K562 (cell line): ENCODE data around the gene ZNF487. TPM values are rescaled to one million over a fixed set of nuclear protein-coding genes. Genes with fewer than 3 reads are reported as not detected.

Experiments
- CBX8 ChIP-seq: fragments of 200-600 bp; sonication (generic); IDR thresholded peaks from 2 replicates; pipeline ENCODE4 v1.6.1; 2012; ENCODE audit warnings: borderline replicate concordance, mixed run types, low read depth, mild to moderate bottlenecking, moderate library complexity, mixed read lengths, low read length, control low read depth, inconsistent platforms; ENCODE audit not compliant: poor library complexity, severe bottlenecking; ENCODE audit errors: extremely low read depth
- CHAMP1 ChIP-seq: fragments of 450-650 bp; IDR thresholded peaks from 2 replicates; pipeline ENCODE4 v1.6.1; 2016; ENCODE audit warnings: mild to moderate bottlenecking
- COPS2 ChIP-seq: fragments of 450-650 bp; conservative IDR thresholded peaks from 2 replicates; pipeline ENCODE4 v1.6.1; 2016; ENCODE audit warnings: mild to moderate bottlenecking, moderate library complexity
- E4F1 ChIP-seq: fragments of 250-450 bp; sonication (Bioruptor Pico); IDR thresholded peaks from 2 replicates; pipeline ENCODE4 v1.5.0; 2021; ENCODE audit warnings: mild to moderate bottlenecking, borderline replicate concordance
- HBP1 ChIP-seq: fragments of 450-650 bp; formaldehyde crosslinking; IDR thresholded peaks from 2 replicates; pipeline ENCODE4 v1.4.0; 2022; ENCODE audit warnings: missing genetic modification characterization
- IFI16 ChIP-seq: fragments of 250-450 bp; sonication (Bioruptor Pico); IDR thresholded peaks from 2 replicates; pipeline ENCODE4 v2.1.2; 2022; ENCODE audit warnings: mild to moderate bottlenecking, inconsistent platforms
- KHSRP ChIP-seq: fragments of 450-650 bp; IDR thresholded peaks from 2 replicates; pipeline ENCODE4 v1.6.1; 2017
- MCM7 ChIP-seq, 2 experiments: fragments of 450-650 bp; IDR thresholded peaks; 2 replicates each; pipeline ENCODE4 v1.6.1; 2016 to 2018
- MXI1 ChIP-seq: IDR thresholded peaks from 2 replicates; pipeline ENCODE4 v1.6.1; 2011; ENCODE audit warnings: low read depth, mild to moderate bottlenecking, improper control_type of control experiment, low read length
- OTX1 ChIP-seq: fragments of 450-650 bp; formaldehyde crosslinking; IDR thresholded peaks from 2 replicates; pipeline ENCODE4 v1.4.0; 2022; ENCODE audit warnings: mild to moderate bottlenecking
- POLR2A ChIP-seq: fragments of 450-650 bp; conservative IDR thresholded peaks from 2 replicates; pipeline ENCODE4 v1.6.1; 2016
- POLR2AphosphoS5 ChIP-seq: IDR thresholded peaks from 2 replicates; pipeline ENCODE4 v1.6.1; 2011; ENCODE audit warnings: mild to moderate bottlenecking, low read depth, low read length, moderate library complexity; ENCODE audit not compliant: control insufficient read depth, insufficient read depth
- PRMT5 ChIP-seq: sonication (generic); formaldehyde crosslinking; IDR thresholded peaks from 2 replicates; pipeline ENCODE4 v1.5.0; 2020; ENCODE audit warnings: missing genetic modification reagents
- SIX5 ChIP-seq, 2 experiments: IDR thresholded peaks; 2 replicates each; pipeline ENCODE4 v1.6.1; 2011; ENCODE audit warnings: low read length in 2 of 2, borderline replicate concordance in 1 of 2, low read depth in 1 of 2, mild to moderate bottlenecking in 1 of 2, moderate library complexity in 1 of 2; ENCODE audit not compliant: insufficient read depth in 1 of 2
- SPI1 ChIP-seq: IDR thresholded peaks from 2 replicates; pipeline ENCODE4 v1.6.1; 2011; ENCODE audit warnings: low read depth, low read length, control low read depth, borderline replicate concordance
- SUPT5H ChIP-seq: fragments of 450-650 bp; IDR thresholded peaks from 2 replicates; pipeline ENCODE4 v1.6.1; 2016
- UBTF ChIP-seq, 2 experiments: IDR thresholded peaks; 2 replicates each; pipeline ENCODE4 v1.6.1; 2012; ENCODE audit warnings: improper control_type of control experiment in 2 of 2, low read depth in 2 of 2, low read length in 2 of 2, borderline replicate concordance in 1 of 2
- ZNF133 ChIP-seq: fragments of 250-450 bp; sonication (Bioruptor Pico); IDR thresholded peaks from 2 replicates; pipeline ENCODE4 v1.4.0; 2020; ENCODE audit warnings: mild to moderate bottlenecking
- ZNF274 ChIP-seq: IDR thresholded peaks from 2 replicates; pipeline ENCODE4 v1.6.1; 2011; ENCODE audit warnings: low read depth, mild to moderate bottlenecking, low read length, moderate library complexity, borderline replicate concordance
- ZNF766 ChIP-seq: fragments of 200-800 bp; sonication (Bioruptor generic); conservative IDR thresholded peaks from 2 replicates; pipeline ENCODE4 v1.6.1; 2016; ENCODE audit warnings: missing genetic modification characterization, missing compliant biosample characterization
- polyA plus RNA-seq, 8 experiments: library from polyadenylated mRNA; depleted of rRNA in 4 of 8; stranded (reverse) in 5 of 8; unstranded in 3 of 8; fragments of >200 nt; fragmentation: Nextera tagmentation in 2 of 8; fragmentation: Illumina TruSeq in 1 of 8; extraction: Ambion mirVana in 2 of 8; extraction: Trizol in 1 of 8; gene quantifications; 2 replicates each; pipeline versions ENCODE4 v1.2.1 to v1.2.3, GENCODE V29; 2011 to 2014; ENCODE audit warnings: inconsistent platforms in 1 of 8, missing spikeins in 1 of 8
- total RNA-seq, 7 experiments: library from RNA; depleted of rRNA in 6 of 7; stranded (reverse); fragments of >200 nt in 6 of 7; fragmentation: Illumina TruSeq in 2 of 7; extraction: Trizol in 2 of 7; gene quantifications; 2 replicates each; pipeline versions ENCODE4 v1.2.1 to v1.2.3, GENCODE V29; 2011 to 2021; ENCODE audit warnings: low replicate concordance in 1 of 7

ZNF487 gene
- total and polyA plus RNA-seq, 9 of the 15 experiments (the other 6 are each of a cell fraction or from before 2014, with no cell fraction given) = 1.9 to 6.5 (median 4.2) TPM

GRCh38 chr10:43393606-43394360, 43.1 kb upstream of the ZNF487 start (continued):
- TF ChIP-seq SPI1 (peak; percentile 71; the same call in 1 of the 2 replicates), E4F1 (no peak), HBP1 (CRISPR knock-in tag) (peak; percentile 46; the same call in 1 of the 2 replicates), SUPT5H (0 out of 2 replicates have a peak, but pooled peaks have one; percentile 44), PRMT5 (CRISPR knock-in tag) (no peak), COPS2 (no peak), IFI16 (CRISPR knock-in tag) (no peak), SIX5 (IDR thresholded peaks at IDR 0.05; ENCODE audit: borderline replicate concordance in 1 of 2, insufficient read depth in 1 of 2, low read depth in 1 of 2, low read length in 2 of 2) (no peak), POLR2AphosphoS5 (peak; percentile 26; the same call in 1 of the 2 replicates), CBX8 (no peak), KHSRP (no peak), OTX1 (CRISPR knock-in tag) (no peak), ZNF274 (no peak), MCM7 (IDR thresholded peaks at IDR 0.05) (no peak), UBTF (IDR thresholded peaks at IDR 0.05; ENCODE audit: borderline replicate concordance in 1 of 2, low read depth in 2 of 2, low read length in 2 of 2) (no peak), MXI1 (no peak), ZNF766 (CRISPR knock-in tag) (no peak), POLR2A (0 out of 2 replicates have a peak, but pooled peaks have one; percentile 41), CHAMP1 (no peak), ZNF133 (CRISPR knock-in tag) (no peak)
